A673 (cell line): ENCODE measurements around the gene CCDC102A.

Experiments
- EZH2 ChIP-seq: fragments of 200-600 bp; sonication (generic); IDR thresholded peaks from 2 replicates; pipeline ENCODE4 v1.6.1; 2017; ENCODE audit warnings: borderline replicate concordance, low read depth, mild to moderate bottlenecking, mixed read lengths, antibody characterized with exemption, low read length; ENCODE audit not compliant: poor library complexity, severe bottlenecking
- TF ChIP-seq, protein P1 (sequence below): fragments of 300-800, 200-600 bp; sonication (generic); conservative IDR thresholded peaks from 2 replicates; pipeline ENCODE4 v1.5.1; 2017; ENCODE audit warnings: low read depth, mild to moderate bottlenecking, antibody characterized with exemption, low read length, moderate library complexity, mixed read lengths

DNA sequence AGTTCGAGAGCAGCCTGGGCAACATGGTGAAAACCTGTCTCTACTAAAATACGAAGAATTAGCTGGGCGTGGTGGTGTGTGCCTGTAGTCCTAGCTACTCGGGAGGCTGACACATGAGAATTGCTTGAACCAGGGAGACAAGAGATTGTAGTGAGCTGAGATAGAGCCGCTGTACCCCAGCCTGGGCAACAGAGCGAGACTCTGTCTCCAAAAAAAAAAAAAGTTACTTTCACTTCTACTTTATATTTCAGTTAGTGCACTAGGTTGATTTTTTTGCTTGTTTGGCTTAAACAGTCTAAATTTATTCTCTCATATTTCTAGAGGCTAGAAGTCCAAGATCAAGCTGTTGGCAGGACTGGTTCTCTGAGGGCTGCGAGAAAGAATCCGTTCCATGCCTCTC is 13.4 kb downstream of the CCDC102A start:
- TF ChIP-seq, protein P1, sequence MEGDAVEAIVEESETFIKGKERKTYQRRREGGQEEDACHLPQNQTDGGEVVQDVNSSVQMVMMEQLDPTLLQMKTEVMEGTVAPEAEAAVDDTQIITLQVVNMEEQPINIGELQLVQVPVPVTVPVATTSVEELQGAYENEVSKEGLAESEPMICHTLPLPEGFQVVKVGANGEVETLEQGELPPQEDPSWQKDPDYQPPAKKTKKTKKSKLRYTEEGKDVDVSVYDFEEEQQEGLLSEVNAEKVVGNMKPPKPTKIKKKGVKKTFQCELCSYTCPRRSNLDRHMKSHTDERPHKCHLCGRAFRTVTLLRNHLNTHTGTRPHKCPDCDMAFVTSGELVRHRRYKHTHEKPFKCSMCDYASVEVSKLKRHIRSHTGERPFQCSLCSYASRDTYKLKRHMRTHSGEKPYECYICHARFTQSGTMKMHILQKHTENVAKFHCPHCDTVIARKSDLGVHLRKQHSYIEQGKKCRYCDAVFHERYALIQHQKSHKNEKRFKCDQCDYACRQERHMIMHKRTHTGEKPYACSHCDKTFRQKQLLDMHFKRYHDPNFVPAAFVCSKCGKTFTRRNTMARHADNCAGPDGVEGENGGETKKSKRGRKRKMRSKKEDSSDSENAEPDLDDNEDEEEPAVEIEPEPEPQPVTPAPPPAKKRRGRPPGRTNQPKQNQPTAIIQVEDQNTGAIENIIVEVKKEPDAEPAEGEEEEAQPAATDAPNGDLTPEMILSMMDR: no peak
- no peak for TF ChIP-seq EZH2
